ENCODE measurements around the gene OSTN.
"Not testable (repeated sequence)": the region's sequence is repeated elsewhere in the genome, so short reads cannot be mapped to it uniquely, and the experiment has no call there.

OSTN gene

DNA sequence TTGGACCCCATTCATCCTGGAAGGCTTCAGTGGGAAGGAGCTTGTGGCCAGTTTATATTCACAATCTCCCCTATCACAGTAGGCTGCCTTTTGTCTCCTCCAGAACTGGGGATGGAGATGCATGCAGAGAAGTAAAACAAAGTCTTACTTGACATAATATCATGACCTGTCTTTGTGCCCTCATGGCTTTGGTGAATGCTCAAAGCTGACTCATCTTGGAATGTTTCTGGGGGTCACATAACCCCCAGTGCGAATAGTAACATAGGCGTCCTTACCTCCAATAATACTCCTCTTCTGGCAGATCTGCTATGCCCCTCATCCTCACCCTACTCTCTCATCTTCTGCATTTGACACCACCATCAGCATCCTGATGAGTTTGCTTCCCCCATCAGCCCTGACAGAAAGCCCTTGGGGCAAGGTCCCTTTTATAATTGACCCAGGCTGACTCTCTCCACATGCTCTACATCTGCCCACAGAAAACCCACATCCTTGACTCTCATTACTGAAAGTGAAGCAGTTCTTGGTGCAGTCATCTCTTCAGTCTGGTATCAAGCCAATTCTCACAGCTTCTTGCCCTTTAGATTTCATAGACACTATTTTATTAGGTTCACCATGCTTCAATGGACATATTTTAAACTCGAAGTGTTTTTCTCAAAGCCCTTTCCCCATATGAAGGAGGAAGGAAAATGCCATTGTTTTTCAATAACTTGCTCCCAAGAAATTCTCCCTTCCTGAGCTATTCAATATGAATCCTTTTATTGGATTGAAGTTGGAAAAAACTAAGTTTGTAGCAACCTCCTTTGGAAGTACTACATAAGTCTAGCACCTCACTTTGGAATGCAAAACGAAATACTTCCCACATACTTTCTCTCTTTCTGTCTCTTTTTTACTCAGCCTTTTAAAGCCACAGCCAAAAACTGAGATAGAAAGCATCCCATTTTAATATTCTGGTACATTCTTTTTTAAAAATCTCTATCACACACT is 36.6 kb downstream of the OSTN start:
- DNase-seq, result no peak

DNA sequence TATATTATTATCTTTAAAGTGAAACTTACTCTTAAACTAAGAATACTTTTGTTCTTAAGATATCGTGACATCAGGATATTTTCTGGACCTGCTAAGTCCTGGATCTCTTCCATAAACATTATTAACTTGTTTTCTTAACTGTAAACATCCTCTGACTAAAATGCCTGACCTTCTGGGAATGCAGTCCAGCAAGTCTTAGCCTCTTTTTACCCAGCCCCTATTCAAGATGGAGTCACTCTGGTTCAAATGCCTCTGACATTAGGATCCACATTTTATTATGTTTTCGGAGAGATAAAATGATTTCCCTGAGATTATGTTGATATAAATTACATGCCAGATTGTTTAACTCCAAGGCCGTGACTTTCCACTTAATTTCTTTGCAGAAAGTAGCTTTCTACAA is 37.6 kb downstream of the OSTN start:
- no peak for DNase-seq

DNA sequence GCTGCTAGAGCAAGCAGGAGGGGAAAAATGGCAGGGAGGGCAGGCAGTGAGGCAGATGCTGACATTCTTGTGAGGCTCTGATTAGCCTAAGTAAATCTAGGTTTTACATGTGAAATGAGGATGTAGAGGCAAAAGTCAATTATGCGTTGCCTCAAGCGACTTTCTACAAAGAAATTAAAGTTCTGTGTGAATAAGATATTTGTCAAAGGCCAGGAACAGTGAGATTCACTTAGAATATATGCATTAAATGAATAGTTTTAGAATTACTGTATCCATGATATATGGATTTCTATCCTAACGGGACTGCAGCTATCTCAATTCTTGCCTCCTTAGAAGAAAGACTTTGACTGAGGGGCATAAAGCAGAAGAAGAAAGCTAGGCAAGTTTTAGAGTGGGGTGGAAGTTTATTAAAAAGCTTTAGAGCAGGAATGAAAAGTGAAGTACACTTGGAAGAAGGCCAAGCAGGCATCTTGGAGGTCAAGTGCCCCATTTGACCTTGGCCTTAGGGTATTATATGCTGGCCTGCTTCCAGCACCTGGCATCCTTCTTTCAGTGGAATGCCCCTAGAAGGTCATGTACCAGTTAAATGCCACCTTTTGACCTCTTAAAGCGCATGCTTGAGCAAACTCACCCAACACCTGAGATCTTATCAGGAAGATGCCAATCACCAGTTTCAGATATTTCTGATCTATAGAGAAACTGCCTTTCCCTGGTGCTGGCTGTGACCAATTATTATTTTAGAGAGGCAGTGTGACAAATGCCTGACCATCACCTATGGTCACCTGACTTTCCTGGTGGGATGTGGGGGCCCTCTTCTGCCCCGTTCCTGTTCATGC is 38.2 kb downstream of the OSTN start:
- no peak for DNase-seq

DNA sequence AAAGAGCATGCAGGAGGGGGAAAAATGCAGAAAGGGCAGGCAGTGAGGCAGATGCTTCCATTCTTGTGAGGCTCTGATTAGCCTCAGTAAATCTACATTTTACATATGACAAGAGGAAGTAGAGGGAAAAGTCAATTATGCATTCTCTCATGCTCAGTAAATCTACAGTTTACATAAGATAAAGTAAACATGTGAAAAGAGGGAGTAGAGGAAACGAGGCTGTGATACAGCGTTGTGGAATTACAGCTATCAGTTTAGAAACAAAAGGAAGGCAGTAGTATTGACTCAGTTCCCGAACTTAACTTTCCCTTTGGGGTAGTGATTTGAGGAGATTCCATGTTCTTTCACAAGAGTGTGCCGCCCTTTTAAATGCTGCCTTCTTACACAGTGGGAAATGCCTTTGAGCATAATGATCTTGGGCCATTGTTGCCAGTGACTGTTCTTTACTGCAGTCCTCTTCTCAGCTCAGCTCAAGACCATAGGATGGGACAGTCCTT is 39.3 kb downstream of the OSTN start:
- DNase-seq, result no peak

DNA sequence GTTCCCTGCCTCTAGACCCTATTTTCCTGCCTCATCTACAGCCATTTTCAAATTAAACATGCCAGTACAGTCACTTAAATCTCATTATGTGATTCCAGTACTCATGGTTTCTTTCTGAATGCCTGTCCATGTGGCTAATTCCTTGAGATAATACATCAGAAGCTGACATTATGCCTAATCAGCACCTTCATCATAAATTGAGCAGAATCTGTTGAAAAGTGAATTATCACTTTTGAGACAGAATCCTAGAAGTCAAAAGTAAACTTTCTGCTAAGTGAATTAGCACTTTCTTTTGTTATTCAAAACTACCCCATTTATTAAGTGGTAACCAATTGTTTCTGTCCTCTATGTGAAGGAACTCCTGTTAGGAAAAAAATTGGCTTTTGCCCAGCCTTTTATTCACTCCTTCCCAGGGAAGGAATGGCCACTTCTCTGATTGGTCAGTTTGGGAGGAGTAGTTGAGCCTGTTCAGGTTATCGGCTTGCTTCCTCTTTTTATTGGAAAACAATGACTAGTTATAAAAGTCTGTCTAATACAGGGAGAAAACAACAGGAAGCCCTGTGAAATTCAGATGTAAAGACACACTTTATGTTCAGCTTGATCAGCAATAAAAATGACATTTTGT is 40.5 kb downstream of the OSTN start:
- no peak for DNase-seq

DNA sequence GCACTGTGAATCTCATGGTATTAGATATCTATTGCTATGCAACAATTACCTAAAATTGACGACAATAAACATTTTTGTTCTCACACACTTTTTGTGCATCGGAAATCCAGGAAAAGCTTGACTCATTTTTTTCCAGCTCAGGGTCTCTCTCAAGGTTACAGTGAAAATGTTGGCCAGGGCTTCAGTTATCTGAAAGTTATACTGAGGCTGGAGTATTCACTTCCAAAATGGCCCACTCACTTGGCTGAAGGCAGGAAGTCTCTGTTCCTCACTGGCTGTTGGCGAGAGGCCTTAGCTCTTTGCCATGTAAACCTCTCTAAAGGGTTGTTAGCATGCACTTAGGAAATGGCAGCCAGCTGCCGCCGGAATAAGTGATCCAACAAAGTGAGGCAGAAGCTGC is 41.4 kb downstream of the OSTN start:
- DNase-seq, result no peak

DNA sequence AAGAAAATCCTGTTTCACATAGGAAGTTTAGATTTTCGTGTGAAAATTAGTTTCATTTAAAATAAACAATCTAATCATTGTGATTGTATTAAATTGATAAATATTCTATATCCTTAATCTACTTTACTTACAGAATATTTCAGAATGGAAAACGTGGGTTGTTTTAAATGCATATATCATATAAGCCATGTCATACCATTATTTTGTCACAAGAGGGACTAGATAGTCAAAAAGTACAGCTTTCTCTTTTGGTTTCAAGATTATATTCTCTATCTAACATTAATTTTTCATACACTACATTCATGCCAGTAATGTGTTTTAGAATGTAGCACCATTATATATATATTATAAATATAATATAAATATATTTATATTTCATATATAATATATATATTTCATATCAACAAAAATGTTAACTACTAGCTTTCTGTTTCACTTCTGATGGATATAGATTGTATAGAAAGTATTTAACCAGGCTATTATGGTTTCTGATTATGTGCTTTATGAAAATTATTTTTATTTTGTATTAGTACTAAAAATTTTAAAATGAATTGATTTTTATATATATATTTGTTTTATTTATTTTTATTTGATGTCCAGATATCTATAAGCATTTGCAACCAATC is 45.3 kb downstream of the OSTN start:
- DNase-seq, result no peak

DNA sequence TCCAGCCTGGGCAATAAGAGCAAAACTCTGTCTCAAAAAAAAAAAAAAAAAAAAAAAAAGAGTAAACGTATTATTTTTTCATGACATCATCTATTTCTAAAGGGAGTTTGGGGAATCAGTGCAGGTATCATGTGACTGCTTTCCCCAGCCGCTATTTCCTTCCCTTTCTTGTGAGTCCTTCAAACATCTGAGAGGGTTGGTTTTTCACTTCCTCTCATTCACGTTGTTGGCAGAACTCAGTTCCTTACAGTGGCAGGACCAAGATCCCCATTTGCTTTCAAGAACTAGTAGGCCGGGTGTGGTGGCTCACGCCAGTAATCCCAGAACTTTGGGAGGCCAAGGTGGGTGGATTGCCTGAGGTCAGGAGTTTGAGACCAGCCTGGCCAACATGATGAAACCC is 47.0 kb downstream of the OSTN start:
- not testable (repeated sequence) for DNase-seq

DNA sequence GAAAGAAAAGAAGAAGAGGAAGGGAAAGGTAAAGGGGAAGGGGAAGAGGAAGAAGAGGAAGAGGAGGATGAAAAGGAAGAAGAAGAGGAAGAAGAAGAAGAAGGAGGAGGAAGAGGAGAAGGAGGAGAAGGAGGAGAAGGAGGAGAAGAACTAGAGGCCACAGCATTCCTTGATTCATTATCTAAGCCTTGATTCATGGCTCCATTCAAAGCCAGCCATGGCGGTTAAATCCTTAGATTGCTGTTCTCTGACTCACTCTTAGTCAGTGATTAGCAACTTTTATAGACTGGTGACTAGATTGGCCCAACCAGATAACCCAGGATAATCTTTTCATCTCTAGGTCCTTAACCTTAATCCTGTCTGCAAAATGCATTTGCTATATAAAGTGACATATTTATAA is 47.6 kb downstream of the OSTN start:
- DNase-seq, result no peak

DNA sequence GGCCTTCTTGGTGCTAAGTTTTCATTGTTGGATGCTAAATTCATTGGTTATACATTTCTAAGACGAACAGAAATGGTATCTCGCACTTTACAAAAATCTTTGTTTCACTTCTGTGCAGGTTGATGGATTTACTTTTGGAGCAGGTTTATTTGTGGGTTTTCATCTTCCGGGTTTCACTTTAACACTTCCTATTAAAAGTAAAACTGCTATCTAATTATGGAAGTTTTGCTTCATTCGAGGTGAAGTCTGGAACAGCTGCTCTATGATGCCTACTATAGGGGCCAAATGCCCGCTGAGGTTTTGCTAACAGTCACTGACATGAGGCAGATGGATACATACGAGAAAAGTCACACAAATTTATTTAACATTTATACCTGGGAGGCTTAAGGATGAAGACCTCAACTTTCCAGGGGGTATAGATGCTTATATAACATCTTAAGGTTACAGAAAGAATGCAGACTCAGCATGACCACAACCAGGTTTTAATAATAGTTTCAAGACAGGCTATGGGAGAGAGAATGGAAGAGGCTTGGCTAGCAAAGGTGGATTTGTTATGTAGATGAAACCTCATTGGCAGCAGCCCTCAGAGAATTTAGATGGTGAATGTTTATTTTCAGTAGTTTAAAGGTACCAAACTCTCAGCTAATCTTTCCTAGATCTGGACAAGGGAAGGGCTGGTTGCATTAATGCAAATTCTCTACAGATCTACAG is 54.2 kb downstream of the OSTN start:
- DNase-seq, result no peak

DNA sequence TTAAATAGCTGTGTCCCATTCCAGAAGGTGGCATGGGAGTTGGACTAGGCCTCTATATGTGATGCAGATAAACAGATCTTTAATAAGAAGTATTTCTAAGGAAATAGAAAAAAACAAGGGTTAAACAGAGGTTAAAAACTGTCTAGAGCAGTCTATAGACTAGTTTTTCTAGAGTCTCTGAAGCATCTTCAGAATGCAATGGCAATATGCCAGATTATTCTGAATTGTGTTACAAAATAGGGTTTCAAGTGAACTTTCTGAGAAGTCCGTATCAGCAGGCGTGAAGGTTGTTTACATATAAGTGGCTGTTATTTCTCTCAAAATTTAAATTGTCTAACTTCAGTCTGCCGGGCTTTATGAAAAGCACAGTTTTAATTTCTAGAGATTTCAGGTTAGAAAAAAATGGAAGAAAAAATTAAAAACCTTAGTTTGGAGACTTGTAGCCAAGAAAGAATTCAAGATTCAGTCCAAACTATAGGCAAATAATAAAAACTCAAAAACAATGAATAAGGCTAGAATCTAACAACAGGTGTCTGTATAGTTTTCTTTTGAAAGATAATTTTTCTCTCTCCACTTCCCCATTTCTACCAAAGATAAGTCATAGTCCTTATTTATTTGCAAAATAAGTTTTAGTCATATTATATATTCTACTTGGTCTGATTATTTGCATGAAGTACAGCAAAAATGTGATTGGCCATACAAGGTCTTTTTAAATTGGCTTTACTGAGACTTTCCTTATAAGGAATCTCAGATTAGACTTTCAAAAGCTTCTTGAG is 55.2 kb downstream of the OSTN start:
- no peak for DNase-seq

DNA sequence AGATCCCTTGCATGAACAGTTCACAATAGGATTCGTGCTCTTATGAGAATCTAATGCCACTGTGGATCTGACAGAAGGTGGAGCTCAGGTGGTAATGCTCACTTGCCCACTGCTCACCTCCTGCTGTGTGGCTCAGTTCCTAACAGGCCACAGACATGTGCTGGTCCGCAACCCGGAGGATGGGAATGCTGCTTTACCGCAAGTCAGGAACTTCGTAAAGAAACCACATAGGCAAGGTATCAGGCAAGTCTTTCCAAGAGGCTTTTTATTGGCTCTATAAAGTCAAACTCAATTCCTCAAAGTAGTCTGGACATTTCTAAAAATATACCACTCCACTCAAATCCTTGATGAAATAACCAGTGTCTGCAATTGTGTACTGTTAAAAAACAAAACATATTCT is 56.1 kb downstream of the OSTN start:
- DNase-seq, result no peak

DNA sequence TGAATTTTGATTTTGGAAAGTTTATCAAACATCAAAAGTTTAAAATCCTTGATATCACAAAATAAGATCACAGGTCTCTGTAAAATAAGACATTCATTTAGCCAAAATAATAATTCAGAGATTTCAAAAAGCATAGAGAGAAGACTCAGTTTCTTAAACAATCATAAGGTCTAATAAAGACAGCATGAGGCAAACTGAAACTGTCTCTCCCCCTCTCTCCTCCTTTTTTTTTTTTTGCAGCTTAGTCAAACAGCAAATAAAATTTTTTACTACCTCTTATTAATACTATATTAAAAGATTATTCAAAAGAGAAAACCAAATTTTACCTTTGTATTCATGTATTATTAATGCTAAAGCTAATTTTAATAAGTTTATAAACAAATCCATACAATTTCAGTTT is 57.4 kb downstream of the OSTN start:
- no peak for DNase-seq

DNA sequence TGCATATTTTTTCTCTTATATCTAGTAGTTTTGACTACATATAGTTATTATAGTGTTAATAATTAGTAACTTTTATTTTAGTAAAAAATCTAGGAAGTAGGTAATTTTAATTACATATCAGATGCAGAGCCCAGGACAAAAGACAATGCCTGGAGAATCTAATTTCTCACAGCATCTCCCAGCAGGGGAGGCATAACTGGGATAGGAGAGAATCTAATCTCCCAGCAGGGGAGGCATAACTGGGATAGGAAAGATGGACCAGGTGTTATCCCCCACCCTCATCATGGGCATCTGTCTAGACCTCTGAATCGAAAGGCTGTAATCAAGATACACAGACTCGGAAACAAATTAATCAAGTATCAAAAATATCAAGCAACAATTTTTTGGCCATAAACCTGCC is 58.2 kb downstream of the OSTN start:
- DNase-seq, result no peak

DNA sequence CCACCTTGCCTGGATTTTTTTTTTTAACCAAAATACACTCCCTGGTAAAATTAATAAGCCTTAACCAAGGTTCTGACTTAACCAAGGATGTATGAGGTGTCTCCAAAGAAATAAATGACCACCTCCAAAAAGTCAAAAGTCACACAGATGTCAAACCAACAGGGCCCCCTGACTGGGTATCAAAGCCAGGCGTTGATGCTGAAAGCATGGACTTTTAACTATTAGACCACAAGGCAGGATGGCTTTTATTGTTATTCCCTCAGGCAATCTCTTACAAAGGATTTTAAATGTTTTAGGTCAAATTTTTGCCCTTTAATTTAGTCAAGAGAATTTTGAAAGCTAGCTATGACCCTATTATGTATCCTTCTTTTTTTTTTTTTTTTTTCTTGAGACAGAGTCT is 60.4 kb downstream of the OSTN start:
- DNase-seq, result no peak

DNA sequence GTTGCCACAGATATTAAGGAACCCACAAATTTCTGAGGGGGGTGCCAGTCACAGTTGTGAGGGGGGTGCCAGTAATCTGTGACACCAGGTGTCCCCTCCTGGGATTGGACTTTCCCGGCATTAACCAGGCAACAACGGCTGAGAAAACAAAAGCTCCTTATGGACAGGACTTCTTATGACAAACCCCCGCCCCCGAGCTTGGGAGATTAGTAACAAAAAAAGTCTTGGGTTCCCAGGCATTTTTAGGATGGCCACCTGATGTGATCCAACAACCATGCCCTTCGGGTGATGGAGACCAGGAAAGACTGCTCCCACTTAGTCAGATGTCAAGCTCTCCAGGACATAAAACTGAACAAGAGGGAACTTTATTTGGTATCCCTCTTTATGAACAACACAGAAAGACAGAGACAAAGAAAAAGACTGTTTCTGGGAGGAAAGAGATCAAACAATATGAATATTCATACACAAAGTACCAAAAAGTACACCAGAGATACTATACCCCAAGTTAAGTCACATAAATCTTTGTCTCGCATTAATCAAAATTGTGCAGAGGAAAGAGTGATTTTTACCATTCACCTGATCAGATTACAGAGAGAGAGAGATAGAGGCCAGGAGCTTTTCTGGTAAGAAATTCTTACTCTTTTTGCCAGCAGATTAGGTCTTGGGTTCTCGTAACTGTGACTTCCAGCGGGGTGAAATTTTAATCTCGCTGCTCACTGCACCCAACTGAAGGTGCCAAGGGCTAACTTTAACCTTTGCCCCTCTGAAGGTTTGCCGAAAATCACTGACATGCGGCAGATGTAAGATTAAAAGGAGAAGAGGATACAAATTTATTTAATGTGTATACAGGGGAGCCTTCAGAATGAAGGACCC is 61.6 kb downstream of the OSTN start:
- no peak for DNase-seq

DNA sequence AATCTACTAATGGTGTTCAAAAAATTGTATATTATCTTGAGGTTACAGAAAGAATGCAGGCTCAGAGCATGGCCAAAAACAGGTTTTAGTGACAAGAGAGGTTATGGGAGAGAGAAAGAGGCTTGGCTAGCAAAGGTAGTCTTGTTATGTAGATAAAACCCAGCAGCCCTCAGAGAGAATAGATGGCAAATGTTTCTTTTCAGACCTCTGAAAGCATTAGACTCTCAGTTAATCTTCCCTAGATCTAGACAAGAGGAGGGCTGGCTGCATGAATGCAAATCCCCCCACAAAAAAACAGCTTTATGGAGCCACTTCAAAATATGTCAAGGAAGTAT is 62.2 kb downstream of the OSTN start:
- no peak for DNase-seq

DNA sequence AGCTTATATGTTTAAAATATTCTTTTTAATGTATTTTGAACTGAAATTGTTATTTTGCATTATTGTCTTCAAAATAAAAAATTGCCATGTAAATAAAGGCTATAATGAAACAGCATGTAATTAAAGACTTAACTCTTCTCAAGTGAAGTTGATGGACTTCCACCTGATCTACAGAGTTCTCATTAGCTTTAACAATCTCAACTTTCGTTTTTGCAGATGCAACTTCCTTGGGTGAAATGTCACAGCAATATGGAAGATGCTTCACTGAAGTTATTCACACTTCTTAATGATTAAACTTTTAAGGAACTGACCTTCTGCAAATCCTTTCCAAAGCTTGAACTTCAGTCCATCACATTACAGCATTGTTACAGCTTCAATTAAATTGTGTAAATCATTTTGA is 63.6 kb downstream of the OSTN start:
- DNase-seq, result no peak

DNA sequence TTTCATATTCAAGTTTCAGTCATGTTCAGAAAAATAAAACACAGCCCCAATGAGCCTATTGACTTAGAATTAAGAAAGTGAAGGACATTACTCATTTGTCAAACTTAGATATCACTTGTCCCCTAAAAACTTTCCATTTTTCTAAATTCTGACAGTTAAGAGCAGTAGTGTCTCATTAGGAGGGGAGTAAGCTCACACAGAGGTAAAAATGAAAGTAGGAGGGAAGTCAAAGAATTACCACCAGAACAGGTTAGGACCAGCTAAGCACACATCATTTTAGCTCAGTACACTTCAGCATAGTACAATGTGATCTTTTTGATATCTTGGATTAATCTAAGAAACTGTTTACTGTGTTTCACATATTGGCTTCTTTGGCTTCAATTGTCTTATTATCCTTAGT is 64.3 kb downstream of the OSTN start:
- no peak for DNase-seq

DNA sequence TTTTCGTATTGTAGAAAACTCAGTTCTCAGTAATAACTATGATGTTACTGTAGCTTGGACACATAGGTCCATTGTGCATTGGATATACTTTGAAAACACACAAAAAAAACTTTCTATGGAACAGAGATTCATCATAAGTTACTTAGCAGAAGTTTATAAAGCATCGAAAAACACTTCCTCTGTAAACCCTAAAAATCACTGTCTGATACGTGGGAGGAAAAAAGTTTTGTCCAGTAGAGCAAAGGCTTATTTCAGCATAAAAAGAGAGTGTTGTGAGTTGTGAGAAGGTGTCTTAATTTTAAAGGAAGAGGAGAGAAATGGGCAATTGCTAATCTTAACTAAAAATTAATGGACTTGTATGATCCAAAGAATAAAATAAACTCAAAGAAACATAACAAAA is 64.8 kb downstream of the OSTN start:
- DNase-seq, result no peak

DNA sequence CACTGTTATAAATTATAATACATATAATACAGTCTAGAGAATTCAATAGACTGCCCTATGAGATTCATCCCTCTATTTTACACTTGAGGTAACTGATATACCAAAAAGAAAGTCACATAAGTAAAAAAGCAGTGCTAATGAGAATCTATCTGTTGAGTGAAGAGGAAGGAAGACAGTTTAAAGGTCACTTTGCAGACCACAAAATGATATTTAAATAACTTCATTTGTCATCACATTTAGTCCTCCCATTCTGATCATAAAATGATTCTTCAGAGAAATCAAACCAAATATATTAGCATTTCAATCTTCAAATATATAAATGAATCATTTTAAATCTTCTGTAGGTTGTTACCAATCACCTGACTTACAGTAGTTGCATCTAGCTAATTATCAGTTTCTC is 69.7 kb downstream of the OSTN start:
- no peak for DNase-seq

Measured in NCI-H1105 (cell line).